Measurements from ENCODE around the gene NLN.
"Not testable (repeated sequence)": the region's sequence is repeated elsewhere in the genome, so short reads cannot be mapped to it uniquely, and the experiment has no call there.

NLN gene

DNA sequence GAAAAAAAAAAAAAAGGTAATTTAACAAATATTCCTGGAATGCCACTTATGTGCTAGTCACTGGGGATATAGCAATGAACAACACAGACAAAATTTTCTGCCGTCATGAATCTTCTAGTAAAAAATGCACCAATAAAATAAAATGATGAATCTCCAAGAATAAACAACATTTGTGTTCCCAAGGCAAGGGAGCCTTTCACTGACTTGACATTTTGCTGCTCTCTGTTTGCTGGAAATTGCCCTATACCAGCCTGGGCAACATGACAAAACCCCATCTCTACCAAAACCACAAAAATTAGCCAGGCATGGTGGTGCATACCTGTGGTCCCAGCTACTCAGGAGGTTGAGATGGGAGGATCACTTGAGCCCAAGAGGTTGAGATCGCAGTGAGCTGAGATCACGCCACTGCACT is 139.8 kb downstream of the NLN start:
- TF ChIP-seq ZNF274 (IDR thresholded peaks at IDR 0.05; ENCODE audit: low read depth, low read length) = no peak
- no peak overlapping the region for H3K4me3 ChIP-seq (ENCODE audit: low read length)

DNA sequence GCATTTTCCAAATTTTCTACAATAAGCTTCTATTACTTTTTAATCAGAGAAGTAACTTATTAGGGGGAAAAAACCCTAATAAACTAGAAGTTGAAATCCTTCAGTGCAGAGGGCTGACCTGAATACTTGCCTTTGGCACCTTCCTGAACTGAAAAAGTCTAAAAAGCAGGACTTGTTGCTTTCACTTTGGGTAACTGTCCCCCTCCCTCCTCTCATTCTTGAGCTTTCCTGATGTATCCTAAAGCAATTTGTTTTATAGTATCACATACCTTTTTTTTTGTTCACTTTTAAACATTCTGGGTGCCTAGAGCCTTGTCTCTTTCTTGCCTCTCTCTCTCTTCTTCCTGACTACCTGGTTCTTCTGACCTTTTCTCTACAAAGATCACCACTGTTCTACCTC is 140.4 kb downstream of the NLN start:
- TF ChIP-seq ZNF274 (IDR thresholded peaks at IDR 0.05; ENCODE audit: low read depth, low read length) = no peak
- H3K4me3 ChIP-seq (ENCODE audit: low read length) = no peak overlapping the region

DNA sequence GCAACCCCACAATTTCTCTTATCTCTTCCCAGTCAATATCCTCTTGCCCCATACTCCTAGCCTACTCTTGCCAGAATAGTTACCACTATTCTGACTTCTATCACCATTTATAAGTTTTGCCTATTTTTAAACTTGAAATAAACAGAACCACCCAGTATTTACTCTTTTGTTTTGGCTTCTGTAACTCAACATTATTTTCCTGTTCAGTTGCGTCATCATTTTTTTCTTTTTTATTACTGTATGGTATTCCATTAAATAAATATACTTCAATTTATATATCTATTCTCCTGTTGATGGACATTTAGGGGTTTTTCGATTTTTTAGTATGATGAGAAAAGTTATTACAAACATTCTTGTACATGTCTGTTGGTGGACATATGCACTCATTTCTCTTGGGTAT is 141.7 kb downstream of the NLN start:
- TF ChIP-seq ZNF274 (IDR thresholded peaks at IDR 0.05; ENCODE audit: low read depth, low read length) = no peak
- no peak overlapping the region for H3K4me3 ChIP-seq (ENCODE audit: low read length)

DNA sequence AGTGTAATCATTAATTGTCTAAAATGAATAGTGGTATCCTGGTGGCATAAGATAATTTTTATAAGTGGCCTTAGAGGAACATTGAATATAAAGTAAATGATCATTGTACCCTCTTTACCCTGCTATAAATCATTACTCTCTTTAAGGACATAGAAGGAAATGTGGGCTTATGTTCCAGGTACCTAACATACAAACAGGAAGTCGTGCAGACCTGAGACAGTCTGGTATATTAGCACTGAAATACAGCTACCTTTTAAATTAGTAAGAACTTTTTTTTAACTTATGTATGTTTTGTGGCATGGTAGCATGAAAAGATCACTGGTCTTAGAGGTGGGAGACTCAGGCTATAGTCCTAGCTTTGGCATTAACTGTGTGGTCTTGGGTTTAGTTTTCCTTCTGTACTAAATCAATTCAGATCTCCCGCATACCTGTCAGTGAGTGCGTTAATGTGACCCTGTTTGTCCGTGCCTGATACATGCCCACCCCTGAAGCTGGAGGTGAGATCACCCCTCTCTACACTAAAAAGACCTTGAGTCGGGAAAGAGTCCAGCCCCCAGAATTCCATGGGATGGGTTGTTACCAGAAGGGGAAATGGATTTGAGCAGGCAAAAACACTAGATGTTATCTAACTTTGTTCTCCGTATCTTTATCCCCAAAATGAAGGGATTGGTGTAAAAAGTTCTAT is 145.0 kb downstream of the NLN start:
- peak overlapping the region; percentile 38; the same call in 1 of the 2 replicates for H3K4me3 ChIP-seq (ENCODE audit: low read length)
- TF ChIP-seq ZNF274 (IDR thresholded peaks at IDR 0.05; ENCODE audit: low read depth, low read length) = no peak

DNA sequence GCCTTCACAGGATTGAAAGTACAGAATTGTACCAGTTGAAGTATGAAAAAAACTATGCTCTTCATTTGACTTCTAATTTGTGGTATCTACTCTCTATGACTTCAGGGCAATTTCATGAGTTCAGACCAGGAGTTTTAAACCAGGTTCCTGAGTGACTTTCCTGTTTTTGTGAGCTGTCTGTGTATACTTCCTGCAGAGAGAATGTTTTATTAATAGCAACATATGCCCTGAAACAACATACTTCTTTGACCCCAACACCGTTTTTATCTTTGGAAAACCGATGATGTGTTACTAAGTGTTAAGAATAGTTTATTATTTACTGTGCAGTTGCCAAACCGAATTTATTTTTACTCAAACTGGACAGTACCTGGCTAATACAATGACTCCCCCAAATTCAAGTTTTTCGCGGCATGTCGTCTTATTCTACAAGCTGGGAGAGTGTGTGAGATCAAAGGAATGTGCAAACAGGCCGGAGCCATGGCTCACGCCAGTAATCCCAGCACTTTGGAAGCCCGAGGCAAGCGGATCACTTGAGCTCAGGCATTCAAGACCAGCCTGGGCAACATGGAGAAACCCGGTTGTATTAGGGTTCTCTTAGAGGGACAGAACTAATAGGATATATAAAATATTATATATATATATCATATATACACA is 145.7 kb downstream of the NLN start:
- H3K4me3 ChIP-seq (ENCODE audit: low read length) = no peak overlapping the region

DNA sequence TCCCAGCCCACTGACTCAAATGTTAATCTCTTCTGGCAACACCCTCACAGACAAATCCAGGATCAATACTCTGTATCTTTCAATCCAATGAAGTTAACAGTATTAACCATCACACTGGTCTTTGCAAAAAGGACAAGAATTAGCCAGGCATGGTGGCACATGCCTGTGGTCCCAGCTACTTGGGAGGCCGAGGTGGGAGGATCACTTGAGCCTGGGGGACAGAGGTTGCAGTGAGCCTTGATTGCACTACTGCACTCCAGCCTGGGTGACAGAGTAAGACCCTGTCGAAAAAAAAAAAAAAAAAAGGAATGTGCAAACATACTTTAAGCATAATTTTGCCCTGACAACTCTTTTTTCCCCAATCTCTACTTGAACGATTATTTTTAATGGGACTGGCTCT is 146.5 kb downstream of the NLN start:
- no peak overlapping the region for H3K4me3 ChIP-seq (ENCODE audit: low read length)
- TF ChIP-seq ZNF274 (IDR thresholded peaks at IDR 0.05; ENCODE audit: low read depth, low read length) = no peak

More for the DNA sequence above, 145.7 kb downstream of the NLN start:
- TF ChIP-seq ZNF274 (IDR thresholded peaks at IDR 0.05; ENCODE audit: low read depth, low read length) = no peak

DNA sequence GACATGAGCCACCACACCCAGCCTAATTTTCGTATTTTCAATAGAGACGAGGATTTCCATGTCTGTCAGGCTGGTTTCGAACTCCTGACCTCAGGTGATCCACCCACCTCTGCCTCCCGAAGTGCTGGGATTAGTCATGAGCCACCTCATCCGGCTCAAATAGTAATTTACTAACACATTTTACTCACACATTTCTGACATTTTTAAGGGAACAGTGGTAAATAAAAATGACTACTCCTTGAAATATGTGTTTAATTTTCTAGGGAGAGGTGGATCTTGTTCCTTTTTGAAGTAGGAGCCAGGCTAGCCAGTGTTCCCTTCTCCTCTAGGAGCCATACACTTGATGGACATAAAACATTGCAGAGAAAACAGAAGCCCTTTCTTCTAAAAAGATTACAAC is 149.2 kb downstream of the NLN start:
- TF ChIP-seq ZNF274 (IDR thresholded peaks at IDR 0.05; ENCODE audit: low read depth, low read length) = no peak
- no peak overlapping the region for H3K4me3 ChIP-seq (ENCODE audit: low read length)

DNA sequence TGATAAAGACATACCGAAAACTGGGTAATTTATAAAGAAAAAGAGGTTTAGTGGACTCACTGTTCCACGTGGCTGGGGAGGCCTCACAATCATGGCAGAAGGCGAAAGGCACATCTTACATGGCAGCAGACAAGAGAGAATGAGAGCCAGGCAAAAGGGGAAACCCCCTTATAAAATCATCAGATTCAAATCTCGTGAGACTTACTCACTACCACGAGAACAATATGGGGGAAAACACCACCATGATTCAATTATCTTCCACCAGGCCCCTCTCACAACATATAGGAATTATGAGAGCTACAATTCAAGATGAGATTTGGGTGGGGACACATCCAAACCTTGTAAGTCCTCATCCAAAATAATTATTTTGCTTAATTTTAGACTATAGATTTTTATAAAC is 149.8 kb downstream of the NLN start:
- not testable (repeated sequence) for H3K4me3 ChIP-seq (ENCODE audit: low read length)

DNA sequence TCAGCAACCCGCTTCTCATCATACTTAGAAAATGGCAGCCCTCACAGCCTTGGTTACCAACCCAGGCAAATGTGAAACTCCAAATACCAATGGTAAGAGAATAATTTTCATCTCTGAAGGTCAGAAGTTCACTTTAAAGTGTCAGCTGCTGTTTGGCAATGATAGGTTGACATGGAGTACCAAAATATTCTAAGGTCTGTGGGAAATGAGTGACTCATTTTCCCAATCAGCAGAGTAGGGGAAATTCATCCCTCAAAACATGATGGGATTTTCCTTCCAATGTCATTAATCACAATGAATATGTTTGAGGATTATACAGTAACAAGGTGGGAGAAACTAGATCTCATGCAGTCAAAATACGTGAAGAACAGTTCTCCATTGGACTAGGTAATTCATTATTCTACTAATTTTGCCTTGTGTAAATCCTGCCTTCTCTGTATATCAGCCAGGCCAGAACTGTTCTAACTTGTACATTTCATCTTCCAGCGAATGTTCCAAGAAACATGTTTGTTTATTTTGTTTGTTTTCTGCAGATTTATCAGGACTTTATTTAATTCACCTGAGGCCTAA is 151.3 kb downstream of the NLN start:
- H3K4me3 ChIP-seq (ENCODE audit: low read length) = no peak overlapping the region
- TF ChIP-seq ZNF274 (IDR thresholded peaks at IDR 0.05; ENCODE audit: low read depth, low read length) = no peak

DNA sequence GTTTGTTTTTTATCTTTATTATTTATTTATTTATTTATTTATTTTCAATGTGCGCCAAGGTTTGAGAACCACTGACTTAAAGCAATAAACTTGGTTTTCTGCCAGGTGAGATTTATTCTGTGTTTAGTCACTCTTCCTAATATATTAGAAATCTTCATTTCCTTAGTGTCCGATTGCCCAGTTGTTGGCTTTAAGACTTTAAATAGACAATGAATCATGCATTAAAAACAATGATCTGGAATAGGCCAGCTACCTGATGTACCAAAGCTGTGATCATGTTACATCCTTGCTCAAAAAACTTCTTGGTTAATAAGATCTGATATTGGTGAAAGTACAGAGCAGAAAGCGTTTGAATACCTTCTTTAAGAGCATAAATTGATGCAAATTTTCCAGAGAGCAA is 152.2 kb downstream of the NLN start:
- TF ChIP-seq ZNF274 (IDR thresholded peaks at IDR 0.05; ENCODE audit: low read depth, low read length) = no peak
- no peak overlapping the region for H3K4me3 ChIP-seq (ENCODE audit: low read length)

DNA sequence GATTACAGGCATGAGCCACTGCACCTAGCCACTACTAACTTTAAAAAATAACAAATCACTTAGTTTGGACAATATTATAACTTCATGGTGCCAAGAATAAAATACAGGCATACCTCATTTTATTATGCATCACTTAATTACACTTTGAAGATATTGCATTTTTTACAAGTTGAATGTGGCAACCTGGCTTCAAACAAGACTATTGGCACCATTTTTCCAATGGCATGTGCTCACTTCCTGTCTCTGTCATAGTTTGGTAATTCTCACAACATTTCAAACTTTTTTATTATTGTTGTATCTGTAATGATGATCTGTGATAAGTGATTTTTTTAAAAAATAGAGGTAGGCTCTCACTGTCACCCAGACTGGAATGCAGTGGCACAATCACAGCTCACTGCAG is 154.5 kb downstream of the NLN start:
- TF ChIP-seq ZNF274 (IDR thresholded peaks at IDR 0.05; ENCODE audit: low read depth, low read length) = no peak
- H3K4me3 ChIP-seq (ENCODE audit: low read length) = no peak overlapping the region

DNA sequence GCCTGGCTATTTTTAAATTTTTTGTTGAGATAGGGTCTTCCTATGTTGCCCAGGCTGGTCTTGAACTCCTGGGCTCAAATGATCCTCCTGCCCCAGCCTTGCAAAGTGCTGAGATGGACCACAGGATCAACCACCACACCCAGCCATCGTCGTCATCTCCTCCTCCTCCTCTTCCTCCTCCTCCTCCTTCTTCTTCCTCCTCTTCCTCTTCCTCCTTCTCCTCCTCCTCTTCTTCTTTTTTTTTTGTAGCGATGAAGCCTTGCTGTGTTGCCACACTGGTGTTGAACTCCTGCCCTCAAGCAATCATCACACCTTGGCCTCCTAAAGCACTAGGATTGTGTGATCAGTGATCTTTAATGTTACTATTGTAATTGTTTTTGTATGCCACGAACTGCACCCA is 155.0 kb downstream of the NLN start:
- no peak for TF ChIP-seq ZNF274 (IDR thresholded peaks at IDR 0.05; ENCODE audit: low read depth, low read length)
- no peak overlapping the region for H3K4me3 ChIP-seq (ENCODE audit: low read length)
